ENCODE results near the gene KNTC1. TPM values are rescaled to one million over a fixed set of nuclear protein-coding genes. Genes with fewer than 3 reads are reported as not detected.

KNTC1 gene
- total and polyA plus RNA-seq, 2 of the 8 experiments (the other 6 are each of a cell fraction or from before 2014, with no cell fraction given) = 52.7 to 80.2 TPM

- TF ChIP-seq GTF2F1 (IDR thresholded peaks at IDR 0.05; ENCODE audit: borderline replicate concordance, low read depth, low read length) (no peak), RNF2 (IDR thresholded peaks at IDR 0.05; ENCODE audit: borderline replicate concordance, low read depth, low read length, missing control alignments, poor library complexity, severe bottlenecking) (no peak), JUN (IDR thresholded peaks at IDR 0.05; ENCODE audit: low read depth, low read length) (no peak)
Measured at GRCh38 chr12:122669397-122670070, 142.5 kb downstream of the KNTC1 start (continued).
